Chondrocyte (in vitro differentiated cells): ENCODE data around the gene EYS. TPM values are rescaled to one million over a fixed set of nuclear protein-coding genes. Genes with fewer than 3 reads are reported as not detected.
"Not testable (repeated sequence)": the region's sequence is repeated elsewhere in the genome, so short reads cannot be mapped to it uniquely, and the experiment has no call there.

Experiments used
- DNase-seq: peaks from one replicate; pipeline ENCODE4 v3.0.0; 2021; ENCODE audit warnings: mixed read lengths, low spot score
- H3K27ac Mint-ChIP-seq: one replicate; pipeline ENCODE4 v1.8.0; 2021; ENCODE audit warnings: mild to moderate bottlenecking, moderate library complexity, mixed read lengths; ENCODE audit not compliant: unreplicated experiment
- H3K27me3 Mint-ChIP-seq: 2 replicates; pipeline ENCODE4 v1.8.0; 2021; ENCODE audit warnings: low read depth, mixed read lengths
- H3K36me3 Mint-ChIP-seq: 2 replicates; pipeline ENCODE4 v1.8.0; 2021; ENCODE audit warnings: low read depth, mixed read lengths
- H3K4me1 Mint-ChIP-seq: 2 replicates; pipeline ENCODE4 v1.8.0; 2021; ENCODE audit warnings: low read depth, mild to moderate bottlenecking, mixed read lengths
- H3K4me3 Mint-ChIP-seq: one replicate; pipeline ENCODE4 v1.8.0; 2021; ENCODE audit warnings: mild to moderate bottlenecking, moderate library complexity, mixed read lengths; ENCODE audit not compliant: unreplicated experiment
- H3K9me3 Mint-ChIP-seq: 2 replicates; pipeline ENCODE4 v1.8.0; 2021; ENCODE audit warnings: low read depth, mixed read lengths
- CTCF ChIP-seq: fragments of 200-600 bp; sonication (generic); IDR thresholded peaks from 2 replicates; pipeline ENCODE4 v1.5.0; 2021; ENCODE audit warnings: antibody characterized with exemption, mild to moderate bottlenecking, moderate library complexity
- total RNA-seq: library from RNA; stranded (reverse); gene quantifications from 3 replicates; pipeline ENCODE4 v1.2.1, GENCODE V29; 2021

EYS gene
- total RNA-seq, 1 donor from 2014 or later: not detected

- no peak for TF ChIP-seq CTCF
- Mint-ChIP-seq H3K36me3 (no peaks in the 10 kb centered on the region), H3K4me3 (no peak overlapping the region), H3K27ac (no peak overlapping the region), H3K4me1 (no peaks in the 10 kb centered on the region), H3K9me3 (no peaks in the 10 kb centered on the region), H3K27me3 (no peaks in the 10 kb centered on the region)
- no peak for DNase-seq
Measured at GRCh38 chr6:65610746-65611145, 96.3 kb downstream of the EYS start.

DNA sequence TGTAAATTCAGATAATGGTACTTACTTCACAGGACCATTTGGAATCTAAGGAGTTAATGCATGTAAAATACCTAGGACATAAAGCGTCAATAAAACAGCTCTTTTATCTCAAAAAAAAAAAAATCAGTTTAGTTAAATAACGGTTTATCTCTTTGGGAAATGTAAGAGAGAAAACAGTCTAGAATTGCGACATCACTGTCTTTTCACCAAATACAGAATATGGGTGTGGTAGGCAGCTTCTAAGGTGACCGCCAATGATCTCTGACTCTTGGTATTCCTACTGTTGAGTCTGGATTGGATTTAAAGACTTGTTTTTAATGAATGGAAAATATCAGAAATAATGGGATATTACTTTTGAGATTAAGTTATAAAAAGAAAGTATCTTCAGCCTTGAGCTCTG, 111.5 kb downstream of the EYS start:
- no peak for TF ChIP-seq CTCF
- Mint-ChIP-seq H3K4me3 (no peak overlapping the region), H3K27me3 (no peaks in the 10 kb centered on the region), H3K4me1 (no peaks in the 10 kb centered on the region), H3K27ac (no peak overlapping the region), H3K36me3 (no peaks in the 10 kb centered on the region), H3K9me3 (peaks cover under 1% of the 10 kb centered on the region)
- DNase-seq: no peak

- Mint-ChIP-seq H3K36me3 (no peaks in the 10 kb centered on the region), H3K27me3 (peaks cover 2% of the 10 kb centered on the region), H3K27ac (no peak overlapping the region), H3K4me3 (no peak overlapping the region), H3K9me3 (no peaks in the 10 kb centered on the region), H3K4me1 (no peaks in the 10 kb centered on the region)
- DNase-seq: no peak
- no peak for TF ChIP-seq CTCF
Measured at GRCh38 chr6:65570340-65570739, 136.7 kb downstream of the EYS start.

- Mint-ChIP-seq H3K27me3 (peaks cover 2% of the 10 kb centered on the region), H3K4me1 (no peaks in the 10 kb centered on the region), H3K9me3 (no peaks in the 10 kb centered on the region), H3K4me3 (no peak overlapping the region), H3K27ac (no peak overlapping the region), H3K36me3 (no peaks in the 10 kb centered on the region)
- no peak for TF ChIP-seq CTCF
- DNase-seq: no peak
Measured at GRCh38 chr6:65569505-65569904, 137.5 kb downstream of the EYS start.

GRCh38 chr6:65569056-65569455, 138.0 kb downstream of the EYS start:
- H3K4me3 Mint-ChIP-seq, H3K9me3 Mint-ChIP-seq, H3K4me1 Mint-ChIP-seq, H3K27ac Mint-ChIP-seq, H3K36me3 Mint-ChIP-seq, DNase-seq, H3K27me3 Mint-ChIP-seq: not testable (repeated sequence)

DNA sequence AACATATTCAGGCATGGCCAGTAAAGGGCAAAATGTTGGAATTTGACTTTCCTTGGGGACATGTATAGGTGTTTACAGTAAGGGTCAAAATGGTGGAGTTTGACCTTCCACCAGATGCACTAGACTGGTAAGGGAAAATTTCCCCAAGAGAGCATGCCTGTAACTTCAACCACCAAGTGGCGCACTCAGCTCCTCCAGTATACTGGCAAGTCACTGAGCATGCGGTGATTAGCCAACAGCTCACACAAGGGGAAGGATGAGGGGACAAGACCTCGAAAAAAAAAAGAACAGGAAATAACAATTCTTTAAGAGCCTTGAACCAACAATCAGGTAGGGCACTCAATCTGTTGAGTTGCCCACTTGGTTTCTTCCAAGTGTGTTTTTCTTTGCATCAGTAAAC, 140.9 kb downstream of the EYS start:
- Mint-ChIP-seq H3K36me3 (no peaks in the 10 kb centered on the region), H3K4me1 (no peaks in the 10 kb centered on the region), H3K27ac (no peak overlapping the region), H3K27me3 (peaks cover 2% of the 10 kb centered on the region), H3K9me3 (no peaks in the 10 kb centered on the region), H3K4me3 (no peak overlapping the region)
- DNase-seq: no peak
- no peak for TF ChIP-seq CTCF
